HCT116 (cell line): ENCODE measurements around the gene LRRFIP1.

Source experiments
- CTCF ChIP-seq, 3 experiments: fragments of 200-600 bp in 1 of 3; sonication (generic) in 1 of 3; IDR thresholded peaks in 2 of 3; conservative IDR thresholded peaks in 1 of 3; 2 replicates each; pipeline ENCODE4 v1.5.1; 2012 to 2017; ENCODE audit warnings: low read depth in 2 of 3, low read length in 2 of 3, antibody characterized with exemption in 1 of 3, borderline replicate concordance in 1 of 3, control low read depth in 1 of 3, mild to moderate bottlenecking in 1 of 3, mixed read lengths in 1 of 3, mixed run types in 1 of 3, moderate library complexity in 1 of 3; ENCODE audit not compliant: insufficient read depth in 1 of 3
- EZH2 ChIP-seq: fragments of 200-600 bp; sonication (generic); IDR thresholded peaks from 2 replicates; pipeline ENCODE4 v1.6.1; 2017; ENCODE audit warnings: antibody characterized with exemption, mixed run types
- MAX ChIP-seq: IDR thresholded peaks from 2 replicates; pipeline ENCODE4 v1.6.1; 2012
- POLR2AphosphoS5 ChIP-seq: IDR thresholded peaks from 2 replicates; pipeline ENCODE4 v1.6.1; 2011; ENCODE audit warnings: mild to moderate bottlenecking, low read depth, low read length, moderate library complexity
- TCF7L2 ChIP-seq: IDR thresholded peaks from 2 replicates; pipeline ENCODE4 v1.7.0; 2011; ENCODE audit warnings: borderline replicate concordance, inconsistent platforms; ENCODE audit not compliant: insufficient read depth, insufficient read length; ENCODE audit errors: extremely low read depth
- ZBTB33 ChIP-seq: IDR thresholded peaks from 2 replicates; pipeline ENCODE4 v1.6.1; 2011; ENCODE audit warnings: mild to moderate bottlenecking, low read length, moderate library complexity; ENCODE audit not compliant: insufficient replicate concordance; ENCODE audit errors: extremely low read depth

GRCh38 chr2:237745250-237745613 is 117.8 kb downstream of the LRRFIP1 start:
- TF ChIP-seq ZBTB33 (no peak), MAX (no peak), TCF7L2 (no peak), CTCF (IDR thresholded peaks at IDR 0.05 in 2 of 3, conservative IDR thresholded peaks at IDR 0.05 in 1 of 3; ENCODE audit: borderline replicate concordance in 1 of 3, insufficient read depth in 1 of 3, low read depth in 2 of 3, low read length in 2 of 3) (no peak), EZH2 (no peak), POLR2AphosphoS5 (no peak)
